ENCODE results near the gene RANBP1. TPM values are rescaled to one million over a fixed set of nuclear protein-coding genes. Genes with fewer than 3 reads are reported as not detected.

Gene RANBP1
- total and polyA plus RNA-seq, 5 donors from 2014 or later, result 67.2 to 93.9 (median 87.9) TPM

DNA sequence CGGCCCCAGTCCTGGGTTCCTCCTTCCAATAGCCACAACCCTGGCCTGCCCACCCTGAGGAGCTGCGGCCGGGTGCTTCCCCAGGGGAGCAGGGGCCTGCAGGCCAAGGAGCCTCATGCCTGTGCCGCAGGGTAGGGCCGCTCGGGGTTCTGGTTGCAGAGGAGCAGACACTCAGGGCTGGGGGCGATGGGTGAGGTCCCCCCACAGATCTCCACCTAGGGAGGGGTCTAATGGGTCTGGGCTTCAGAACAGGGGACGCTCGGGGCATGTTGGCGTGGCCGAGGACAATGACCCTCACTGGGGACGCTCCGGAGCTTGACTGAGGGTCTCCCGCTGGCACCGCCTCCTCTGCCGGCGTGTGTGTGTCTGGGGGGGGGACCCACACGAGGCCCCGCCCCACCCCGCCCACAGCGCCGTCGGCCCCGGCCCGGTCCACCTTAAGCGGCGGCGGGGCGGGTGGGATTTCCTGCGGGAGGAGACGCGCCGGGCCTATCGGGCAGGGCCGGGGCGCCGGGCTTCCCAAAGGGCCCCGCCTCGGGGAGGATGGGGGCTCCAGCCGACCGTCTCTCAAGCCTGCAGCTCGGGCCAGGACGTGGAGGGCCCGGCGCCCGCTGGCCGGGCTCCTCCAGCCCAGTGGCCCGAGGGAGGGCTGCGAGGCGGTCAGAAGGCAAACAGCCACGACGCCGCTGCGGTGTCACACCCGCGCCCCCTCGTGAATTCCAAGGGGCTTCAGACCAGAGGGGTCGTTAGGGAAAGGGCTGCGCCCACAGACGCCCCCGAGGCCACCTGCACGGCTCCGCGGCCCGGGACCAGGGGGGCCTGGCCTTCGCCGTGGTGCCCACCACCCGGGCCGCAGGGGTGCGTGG, 15.1 kb downstream of the RANBP1 start:
- DNase-seq, result peak; percentile 73 to 84 (median 75)
- Histone ChIP-seq H3K4me1 (ENCODE audit: control insufficient read depth, insufficient read depth, low read length, poor library complexity, severe bottlenecking) (peaks cover 28% of the 10 kb centered on the region), H3K36me3 (ENCODE audit: control insufficient read depth, insufficient read depth, low read length) (peaks cover 12% of the 10 kb centered on the region), H3K4me3 (ENCODE audit: low read depth, low read length) (peak overlapping the region; percentile 26), H3K9me3 (ENCODE audit: control insufficient read depth in 2 of 2, low read length in 2 of 2) (no peaks in the 10 kb centered on the region), H3K27me3 (ENCODE audit: control insufficient read depth, insufficient read depth, low read length) (no peaks in the 10 kb centered on the region), H3K27ac (ENCODE audit: insufficient read depth, low read length, poor library complexity, severe bottlenecking) (peak overlapping the region; percentile 85)
- Mint-ChIP-seq H3K9me3 (no peaks in the 10 kb centered on the region), H3K27ac (peak overlapping the region in 2 of 3 donors; percentile 48 to 59), H3K4me1 (peaks cover 0 to 39% (median 16%) of the 10 kb centered on the region in 4 donors), H3K27me3 (no peaks in the 10 kb centered on the region), H3K4me3 (peak overlapping the region in 3 of 4 donors; percentile 64 to 84 (median 77)), H3K36me3 (peaks cover 2% of the 10 kb centered on the region)
- ATAC-seq (ENCODE audit: low read depth in 2 of 2), result peak; percentile 78 to 79

- Mint-ChIP-seq H3K4me3 (peak within 1 kb of the TSS; percentile 54 to 87 (median 83)), H3K9me3 (no peaks in the 10 kb centered on the region), H3K27me3 (no peaks in the 10 kb centered on the region), H3K4me1 (peaks cover 0 to 44% (median 20%) of the 10 kb centered on the region in 4 donors), H3K27ac (peak within 1 kb of the TSS in 2 of 3 donors; percentile 48 to 59), H3K36me3 (no peaks in the 10 kb centered on the region)
- no peaks in the 10 kb centered on the region for H3K27me3 ChIP-seq (ENCODE audit: control insufficient read depth, insufficient read depth, low read length)
- H3K36me3 ChIP-seq (ENCODE audit: control insufficient read depth, insufficient read depth, low read length), result peaks cover 8% of the 10 kb centered on the region
- peak within 1 kb of the TSS; percentile 26 for H3K4me3 ChIP-seq (ENCODE audit: low read depth, low read length)
- peak; percentile 57 to 69 for ATAC-seq (ENCODE audit: low read depth in 2 of 2)
- H3K27ac ChIP-seq (ENCODE audit: insufficient read depth, low read length, poor library complexity, severe bottlenecking), result peak within 1 kb of the TSS; percentile 85
- DNase-seq, result peak; percentile 33 to 53 (median 45)
- no peaks in the 10 kb centered on the region for H3K9me3 ChIP-seq (ENCODE audit: control insufficient read depth in 2 of 2, low read length in 2 of 2)
- H3K4me1 ChIP-seq (ENCODE audit: control insufficient read depth, insufficient read depth, low read length, poor library complexity, severe bottlenecking), result peaks cover 29% of the 10 kb centered on the region
Observed at GRCh38 chr22:20131597-20131858, 15.6 kb downstream of the RANBP1 start, which contains the start of gene ZDHHC8. Gene ZDHHC8, plus strand, starts transcription at chr22:20131804. Its CDS starts 144 bp downstream, at chr22:20131948.

DNA sequence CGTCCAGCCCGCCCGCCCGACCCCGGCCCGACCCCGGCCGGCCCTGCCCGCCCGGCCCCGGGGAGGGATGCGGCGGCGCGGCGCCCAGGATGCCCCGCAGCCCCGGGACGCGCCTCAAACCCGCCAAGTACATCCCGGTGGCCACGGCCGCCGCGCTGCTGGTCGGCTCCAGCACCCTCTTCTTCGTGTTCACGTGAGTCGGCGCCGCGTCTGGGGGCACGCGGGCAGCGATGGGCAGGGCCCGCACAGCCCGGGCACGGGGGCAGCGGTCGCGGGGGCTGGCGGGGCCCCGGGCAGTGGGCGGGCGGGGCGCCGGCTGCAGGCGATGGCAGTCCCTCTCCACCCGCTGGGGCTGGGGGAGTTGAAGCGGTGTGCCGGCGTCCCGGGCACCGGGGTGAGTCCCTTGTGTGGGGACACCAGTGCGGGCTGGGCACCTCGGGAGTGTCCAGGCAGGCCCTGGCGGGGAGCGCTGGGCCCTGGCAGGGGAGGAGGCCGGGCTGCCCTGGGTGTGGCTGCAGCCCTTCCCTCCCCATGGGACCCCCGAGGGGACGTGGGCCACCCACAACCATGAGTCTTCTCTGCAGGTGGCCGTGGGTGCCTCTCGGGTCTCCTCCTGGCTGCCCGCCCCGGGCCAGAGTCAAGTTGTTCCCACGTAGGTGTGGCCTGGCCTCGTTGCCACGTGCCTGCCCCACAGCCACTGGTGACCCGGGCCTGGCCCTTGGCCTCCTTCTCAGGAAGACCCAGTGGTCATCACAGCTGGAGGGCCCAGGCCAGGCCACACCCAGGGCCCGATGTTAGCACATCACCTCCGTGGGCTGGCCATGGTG, 16.2 kb downstream of the RANBP1 start:
- Histone ChIP-seq H3K4me1 (ENCODE audit: control insufficient read depth, insufficient read depth, low read length, poor library complexity, severe bottlenecking) (peaks cover 29% of the 10 kb centered on the region), H3K27me3 (ENCODE audit: control insufficient read depth, insufficient read depth, low read length) (no peaks in the 10 kb centered on the region), H3K27ac (ENCODE audit: insufficient read depth, low read length, poor library complexity, severe bottlenecking) (no peak overlapping the region), H3K9me3 (ENCODE audit: control insufficient read depth in 2 of 2, low read length in 2 of 2) (no peaks in the 10 kb centered on the region), H3K36me3 (ENCODE audit: control insufficient read depth, insufficient read depth, low read length) (peaks cover 6% of the 10 kb centered on the region), H3K4me3 (ENCODE audit: low read depth, low read length) (no peak overlapping the region)
- Mint-ChIP-seq H3K27ac (no peak overlapping the region), H3K4me1 (peaks cover 0 to 48% (median 22%) of the 10 kb centered on the region in 4 donors), H3K36me3 (no peaks in the 10 kb centered on the region), H3K27me3 (no peaks in the 10 kb centered on the region), H3K9me3 (no peaks in the 10 kb centered on the region), H3K4me3 (peak overlapping the region; percentile 54 to 87 (median 83))
- ATAC-seq (ENCODE audit: low read depth in 2 of 2) (no peak), DNase-seq (peak in 2 of 3 donors; percentile 26 to 28)

DNA sequence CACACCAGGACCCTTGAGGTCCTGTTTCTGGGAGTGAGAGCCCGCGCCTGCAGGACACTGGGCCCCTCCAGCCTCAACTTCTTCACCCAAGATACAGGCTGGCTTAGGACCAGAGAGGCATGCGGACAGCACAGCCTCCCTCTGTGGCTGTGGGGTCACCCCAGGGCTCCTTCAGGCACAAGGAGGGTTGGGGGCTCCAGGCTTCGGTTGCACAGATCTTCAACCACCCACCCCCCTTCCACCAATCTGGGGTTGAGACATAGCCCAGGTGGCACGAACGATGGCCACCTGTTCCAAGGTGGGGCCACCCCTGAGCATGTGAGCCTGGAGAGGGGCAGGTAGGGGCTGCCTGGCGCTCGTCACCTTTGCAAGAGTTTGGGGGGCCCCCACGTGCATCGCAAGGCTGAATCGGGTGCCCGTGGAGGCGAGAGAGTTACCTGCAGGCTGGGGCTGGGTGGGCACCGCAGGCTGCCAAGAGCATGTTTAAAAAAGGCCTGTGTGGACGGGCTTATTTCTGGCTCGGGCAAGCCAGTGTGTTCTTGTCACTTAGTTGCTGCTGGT, 16.9 kb downstream of the RANBP1 start:
- H3K4me1 Mint-ChIP-seq, result peaks cover 0 to 53% (median 22%) of the 10 kb centered on the region in 4 donors
- no peak for ATAC-seq (ENCODE audit: low read depth in 2 of 2)

GRCh38 chr22:20133930-20134549, 18.1 kb downstream of the RANBP1 start:
- Mint-ChIP-seq H3K27ac (peak overlapping the region; percentile 52 to 75 (median 62)), H3K4me1 (peaks cover 0 to 62% (median 20%) of the 10 kb centered on the region in 4 donors), H3K27me3 (no peaks in the 10 kb centered on the region), H3K9me3 (no peaks in the 10 kb centered on the region), H3K4me3 (peak overlapping the region; percentile 79 to 87 (median 83)), H3K36me3 (no peaks in the 10 kb centered on the region)
- H3K9me3 ChIP-seq (ENCODE audit: control insufficient read depth in 2 of 2, low read length in 2 of 2), result no peaks in the 10 kb centered on the region
- ATAC-seq (ENCODE audit: low read depth in 2 of 2) (no peak), DNase-seq (no peak)
- H3K4me3 ChIP-seq (ENCODE audit: low read depth, low read length), result no peak overlapping the region
- no peaks in the 10 kb centered on the region for H3K36me3 ChIP-seq (ENCODE audit: control insufficient read depth, insufficient read depth, low read length)
- H3K27me3 ChIP-seq (ENCODE audit: control insufficient read depth, insufficient read depth, low read length), result no peaks in the 10 kb centered on the region
- H3K4me1 ChIP-seq (ENCODE audit: control insufficient read depth, insufficient read depth, low read length, poor library complexity, severe bottlenecking), result peaks cover 32% of the 10 kb centered on the region
- H3K27ac ChIP-seq (ENCODE audit: insufficient read depth, low read length, poor library complexity, severe bottlenecking), result no peak overlapping the region

More for the DNA sequence above, 16.9 kb downstream of the RANBP1 start:
- DNase-seq, result no peak
- H3K27ac Mint-ChIP-seq, result peak overlapping the region; percentile 15 to 87 (median 62)
- H3K4me3 Mint-ChIP-seq, result peak overlapping the region; percentile 82 to 88 (median 86)
- H3K27me3 Mint-ChIP-seq, result no peaks in the 10 kb centered on the region
- Histone ChIP-seq H3K4me1 (ENCODE audit: control insufficient read depth, insufficient read depth, low read length, poor library complexity, severe bottlenecking) (peaks cover 31% of the 10 kb centered on the region), H3K9me3 (ENCODE audit: control insufficient read depth in 2 of 2, low read length in 2 of 2) (no peaks in the 10 kb centered on the region), H3K36me3 (ENCODE audit: control insufficient read depth, insufficient read depth, low read length) (no peaks in the 10 kb centered on the region), H3K27ac (ENCODE audit: insufficient read depth, low read length, poor library complexity, severe bottlenecking) (no peak overlapping the region), H3K4me3 (ENCODE audit: low read depth, low read length) (no peak overlapping the region), H3K27me3 (ENCODE audit: control insufficient read depth, insufficient read depth, low read length) (no peaks in the 10 kb centered on the region)
- no peaks in the 10 kb centered on the region for H3K9me3 Mint-ChIP-seq
- H3K36me3 Mint-ChIP-seq, result no peaks in the 10 kb centered on the region

DNA sequence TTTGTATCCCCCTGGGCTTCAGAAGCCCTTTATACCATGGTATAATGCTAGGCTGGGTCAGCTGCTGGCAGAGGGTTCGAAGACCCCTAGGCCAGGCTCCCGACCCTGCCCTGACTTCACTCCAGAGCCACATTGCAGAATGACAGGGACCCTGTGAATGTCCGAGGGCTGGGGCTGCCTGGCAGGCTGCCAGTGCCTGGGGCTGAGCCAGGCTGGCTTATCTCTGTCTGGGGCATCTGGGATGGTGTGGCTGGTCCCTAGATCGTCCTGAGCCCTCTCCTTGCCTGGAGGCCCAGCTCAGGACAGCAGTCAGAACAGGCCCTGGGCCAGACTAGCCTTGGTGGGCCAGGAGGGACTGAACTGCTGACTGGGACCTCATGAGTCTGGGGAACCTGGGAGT, 19.4 kb downstream of the RANBP1 start:
- Mint-ChIP-seq H3K27ac (peak overlapping the region in 1 of 3 donors; percentile 82), H3K36me3 (no peaks in the 10 kb centered on the region), H3K4me1 (peaks cover 0 to 54% (median 16%) of the 10 kb centered on the region in 4 donors), H3K4me3 (peak overlapping the region in 3 of 4 donors; percentile 24 to 35 (median 26)), H3K9me3 (no peaks in the 10 kb centered on the region), H3K27me3 (no peaks in the 10 kb centered on the region)
- no peaks in the 10 kb centered on the region for H3K36me3 ChIP-seq (ENCODE audit: control insufficient read depth, insufficient read depth, low read length)
- H3K27me3 ChIP-seq (ENCODE audit: control insufficient read depth, insufficient read depth, low read length), result no peaks in the 10 kb centered on the region
- DNase-seq (no peak), ATAC-seq (ENCODE audit: low read depth in 2 of 2) (no peak)
- H3K4me1 ChIP-seq (ENCODE audit: control insufficient read depth, insufficient read depth, low read length, poor library complexity, severe bottlenecking), result peaks cover 32% of the 10 kb centered on the region
- no peak overlapping the region for H3K27ac ChIP-seq (ENCODE audit: insufficient read depth, low read length, poor library complexity, severe bottlenecking)
- H3K9me3 ChIP-seq (ENCODE audit: control insufficient read depth in 2 of 2, low read length in 2 of 2), result no peaks in the 10 kb centered on the region
- H3K4me3 ChIP-seq (ENCODE audit: low read depth, low read length), result no peak overlapping the region

All from CD4-positive, CD25-positive, alpha-beta regulatory T cell (primary cell).